ENCODE data around the gene DCUN1D1. TPM values are rescaled to one million over a fixed set of nuclear protein-coding genes. Genes with fewer than 3 reads are reported as not detected.

DCUN1D1 gene
- total RNA-seq, 1 donor from 2014 or later: 36.9 TPM

GRCh38 chr3:182910936-182911781 lies 69.2 kb downstream of the DCUN1D1 start:
- DNase-seq (ENCODE audit: missing footprints) (no peak), ATAC-seq (no peak)
- intact Hi-C loops (cut with DNase I): no loop called here

- ATAC-seq (no peak), DNase-seq (ENCODE audit: missing footprints) (no peak)
- intact Hi-C loops (cut with DNase I): no loop called here
Observed at GRCh38 chr3:182909318-182910040, 70.9 kb downstream of the DCUN1D1 start.

- intact Hi-C loops (cut with DNase I): no loop called here
- DNase-seq (ENCODE audit: missing footprints) (no peak), ATAC-seq (no peak)
Observed at GRCh38 chr3:182908471-182908870, 71.9 kb downstream of the DCUN1D1 start.

GRCh38 chr3:182906036-182906435 lies 74.3 kb downstream of the DCUN1D1 start:
- intact Hi-C loops (cut with DNase I): no loop called here
- no peak for DNase-seq (ENCODE audit: missing footprints)

GRCh38 chr3:182905623-182906022 lies 74.7 kb downstream of the DCUN1D1 start:
- intact Hi-C loops (cut with DNase I): no loop called here
- ATAC-seq (no peak), DNase-seq (ENCODE audit: missing footprints) (no peak)

More at GRCh38 chr3:182906036-182906435, 74.3 kb downstream of the DCUN1D1 start:
- no peak for ATAC-seq

- intact Hi-C loops (cut with DNase I): no loop called here
- no peak for ATAC-seq
- no peak for DNase-seq (ENCODE audit: missing footprints)
Observed at GRCh38 chr3:182904164-182904563, 76.2 kb downstream of the DCUN1D1 start.

- ATAC-seq (no peak), DNase-seq (ENCODE audit: missing footprints) (no peak)
- intact Hi-C loops (cut with DNase I): no loop called here
Observed at GRCh38 chr3:182902236-182902635, 78.1 kb downstream of the DCUN1D1 start.

GRCh38 chr3:182896553-182896952 lies 83.8 kb downstream of the DCUN1D1 start:
- DNase-seq (ENCODE audit: missing footprints): no peak
- intact Hi-C loops (cut with DNase I): no loop called here
- no peak for ATAC-seq

GRCh38 chr3:182895513-182896112 lies 84.7 kb downstream of the DCUN1D1 start:
- no peak for DNase-seq (ENCODE audit: missing footprints)
- intact Hi-C loops (cut with DNase I): no loop called here
- ATAC-seq: no peak

- no peak for DNase-seq (ENCODE audit: missing footprints)
- no peak for ATAC-seq
- intact Hi-C loops (cut with DNase I): no loop called here
Observed at GRCh38 chr3:182892226-182892625, 88.1 kb downstream of the DCUN1D1 start.

GRCh38 chr3:182891364-182891763 lies 89.0 kb downstream of the DCUN1D1 start:
- intact Hi-C loops (cut with DNase I): no loop called here
- ATAC-seq (no peak), DNase-seq (ENCODE audit: missing footprints) (no peak)

- ATAC-seq: no peak
- intact Hi-C loops (cut with DNase I): no loop called here
- DNase-seq (ENCODE audit: missing footprints): no peak
Observed at GRCh38 chr3:182889948-182890629, 90.2 kb downstream of the DCUN1D1 start.

Other genes starting within 250 kb of the DCUN1D1 start
- gene ATP11B, start 187.0 kb downstream of the DCUN1D1 start, total RNA-seq: 33.0 TPM
- 50.6 TPM for gene MCCC1, start 119.0 kb upstream of the DCUN1D1 start, total RNA-seq
- gene LAMP3, start 182.2 kb upstream of the DCUN1D1 start, total RNA-seq: not detected